Right renal pelvis (tissue), 4 donors: ENCODE measurements around the gene TLCD4. TPM values are rescaled to one million over a fixed set of nuclear protein-coding genes. Genes with fewer than 3 reads are reported as not detected.
"Not testable (repeated sequence)": the region's sequence is repeated elsewhere in the genome, so short reads cannot be mapped to it uniquely, and the experiment has no call there.

Experiments used
- DNase-seq, 4 donors: peaks; one replicate each; pipeline ENCODE4 v3.0.0-alpha.2; 2013; ENCODE audit warnings: low read depth in 4 of 4, low spot score in 3 of 4, missing footprints in 1 of 4
- polyA plus RNA-seq, 4 donors: library from polyadenylated mRNA; unstranded; fragments of 120-200 nt; gene quantifications; one replicate each; pipeline ENCODE4 v1.2.1, GENCODE V29; 2013; ENCODE audit not compliant: insufficient read length in 4 of 4

TLCD4 gene, protein sequence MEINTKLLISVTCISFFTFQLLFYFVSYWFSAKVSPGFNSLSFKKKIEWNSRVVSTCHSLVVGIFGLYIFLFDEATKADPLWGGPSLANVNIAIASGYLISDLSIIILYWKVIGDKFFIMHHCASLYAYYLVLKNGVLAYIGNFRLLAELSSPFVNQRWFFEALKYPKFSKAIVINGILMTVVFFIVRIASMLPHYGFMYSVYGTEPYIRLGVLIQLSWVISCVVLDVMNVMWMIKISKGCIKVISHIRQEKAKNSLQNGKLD
- 1 to 10 TPM; 6.1 to 8.8 (median 7.9) TPM for polyA plus RNA-seq

DNA sequence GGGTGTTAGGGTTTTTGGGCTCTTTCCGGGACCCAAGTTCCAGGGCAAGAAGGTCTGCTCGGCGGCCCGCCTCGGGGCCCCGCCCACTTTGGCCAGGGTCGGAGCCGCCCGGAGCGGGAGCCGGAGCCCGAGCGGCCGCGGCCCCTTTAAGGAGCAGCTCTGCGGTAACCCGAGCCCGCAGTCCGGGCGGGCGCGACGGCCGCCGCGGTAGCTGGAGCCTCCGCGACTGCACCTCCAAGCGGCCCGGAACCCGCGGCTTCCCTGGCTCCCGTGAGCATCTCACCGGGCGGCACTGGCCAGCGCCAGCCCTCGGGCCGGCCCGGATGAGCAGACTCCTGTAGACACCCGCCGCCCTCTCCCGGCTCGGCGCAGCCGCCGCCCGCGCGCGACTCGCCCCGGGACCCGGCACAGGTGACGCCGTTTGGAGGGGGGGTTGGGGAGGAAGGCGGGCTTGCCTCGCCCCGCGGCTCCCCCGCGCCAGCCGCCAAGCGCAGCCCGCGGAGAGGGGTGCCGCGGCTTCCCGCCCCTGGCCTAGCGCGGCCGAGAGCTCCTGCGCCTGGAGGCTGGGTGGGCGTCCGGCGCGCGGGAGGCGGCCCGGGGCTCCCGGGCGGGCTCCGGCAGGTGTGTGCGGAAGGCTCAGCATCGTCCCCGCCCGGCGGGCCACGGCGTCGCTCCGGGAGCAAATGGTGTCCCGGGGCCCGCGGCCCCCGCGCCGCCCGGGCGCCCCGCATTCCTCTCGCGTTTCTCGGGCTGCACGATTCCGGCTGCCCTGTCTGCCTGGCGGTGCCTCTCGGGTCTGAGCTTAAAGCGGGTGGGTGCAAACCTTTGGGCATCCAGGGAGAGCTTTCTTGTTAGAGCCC, at the start of gene TLCD4:
Gene TLCD4, plus strand, starts transcription at position 149 of the 860 bp plus-strand sequence. CDS start 26,547 bp downstream, outside the sequence.
- DNase-seq, result peak; percentile 34 to 56 (median 42)

DNA sequence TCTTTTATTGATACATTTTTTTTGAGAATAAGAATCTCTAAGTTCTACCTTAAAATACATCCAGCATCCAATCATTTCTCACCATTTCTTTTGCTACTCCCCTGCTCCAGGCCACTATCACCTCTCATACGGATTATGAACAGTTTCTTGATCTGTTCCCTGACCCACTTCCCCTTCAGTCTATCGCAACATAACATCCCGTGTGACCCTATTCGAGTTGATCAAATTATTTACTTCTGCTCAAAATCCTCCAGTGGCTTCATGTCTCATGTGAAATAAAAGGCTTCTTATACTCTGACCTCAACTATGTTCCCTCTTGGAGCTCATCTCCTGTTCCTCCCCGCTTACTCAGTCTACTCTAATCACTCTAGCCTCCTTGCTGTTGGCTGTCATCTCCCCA, 49.6 kb upstream of the TLCD4 start:
- no peak for DNase-seq

DNA sequence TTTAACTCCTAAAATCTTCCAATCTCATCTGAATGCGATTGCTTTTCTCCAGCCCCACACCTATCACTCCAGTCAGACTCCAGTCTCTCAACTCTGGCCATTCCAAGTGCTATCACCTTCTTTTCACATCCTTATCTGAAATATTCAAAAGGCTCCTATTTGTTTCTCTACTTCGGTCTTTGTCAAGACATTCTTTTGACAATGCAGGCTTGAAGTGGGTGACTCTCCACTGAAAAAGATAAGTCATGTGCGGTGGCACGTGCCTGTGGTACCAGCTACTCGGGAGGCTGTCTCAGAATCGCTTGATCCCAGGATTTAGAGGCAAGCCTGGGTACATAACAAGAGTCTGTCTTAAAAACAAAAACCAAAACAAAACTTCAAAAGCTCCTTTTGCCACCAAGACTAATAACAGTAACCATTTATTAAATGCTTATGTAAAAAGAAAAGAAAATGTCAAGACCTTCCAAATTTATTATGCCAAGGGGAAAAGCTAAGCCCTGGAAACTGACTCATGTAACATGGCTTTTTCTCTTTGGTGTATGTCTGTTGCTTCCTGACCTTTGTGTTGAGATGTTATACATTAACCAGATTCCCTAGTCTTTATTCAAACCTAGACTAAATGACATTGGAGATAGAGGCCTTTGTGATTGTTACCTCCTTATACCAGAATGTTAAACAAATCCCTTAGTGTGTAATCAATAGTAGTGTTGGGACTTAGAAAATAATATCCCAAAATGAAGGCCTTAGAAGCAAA, 48.0 kb upstream of the TLCD4 start:
- DNase-seq, result no peak

DNA sequence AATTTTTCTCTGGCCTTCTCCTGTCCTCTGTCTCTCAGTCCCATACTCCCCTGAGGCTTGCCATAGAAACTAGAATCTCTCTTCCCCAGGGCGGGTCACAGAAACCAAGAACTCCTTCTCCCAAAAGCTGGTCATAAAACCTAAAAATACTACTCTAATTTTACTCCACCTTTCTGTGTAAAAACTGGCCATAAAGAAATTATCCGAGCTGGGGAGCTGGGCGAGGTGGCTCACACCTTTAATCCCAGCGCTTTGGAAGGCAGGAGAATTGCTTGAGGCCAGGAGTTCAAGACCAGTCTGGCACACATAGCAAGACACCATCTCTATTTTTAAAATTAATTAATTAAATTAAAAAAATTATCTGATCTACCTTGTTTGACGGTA, 47.5 kb upstream of the TLCD4 start:
- DNase-seq, result no peak

DNA sequence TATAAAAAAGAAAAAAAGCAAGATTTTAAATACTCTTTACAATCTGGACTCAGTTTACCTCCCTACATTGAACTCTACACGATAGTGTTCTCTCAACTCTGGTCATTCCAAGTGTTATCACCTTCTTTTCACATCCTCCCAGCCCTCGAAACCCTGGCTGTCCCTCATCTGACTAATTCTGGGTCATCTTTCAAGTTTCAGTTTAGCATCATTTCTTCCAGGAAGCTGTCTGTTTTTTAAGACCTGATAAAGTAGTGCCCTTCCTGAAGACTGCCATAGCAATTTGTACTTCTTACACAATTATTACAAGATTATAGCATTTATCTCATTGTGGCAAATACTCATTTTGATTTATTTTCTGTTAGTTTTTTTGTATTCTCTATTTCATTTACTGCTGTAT, 45.6 kb upstream of the TLCD4 start:
- no peak for DNase-seq

DNA sequence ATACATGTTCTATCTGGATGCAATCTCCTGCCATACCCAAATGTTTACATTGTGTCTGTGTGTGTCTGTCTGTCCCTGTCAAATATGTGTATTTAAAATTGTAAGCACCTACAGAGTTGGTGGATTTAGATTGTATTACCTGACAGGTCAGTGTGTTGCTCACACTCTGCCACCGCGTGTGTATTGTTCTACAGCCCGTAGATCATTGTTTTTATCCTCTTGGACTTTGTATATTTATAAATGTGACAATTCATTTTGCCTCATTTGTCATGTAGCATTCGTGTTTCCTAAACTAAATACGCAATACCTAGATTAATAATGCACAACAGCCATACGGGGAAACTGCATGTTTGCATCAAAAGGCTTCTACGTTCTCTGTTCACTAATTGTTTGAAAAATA, 45.0 kb upstream of the TLCD4 start:
- no peak for DNase-seq

DNA sequence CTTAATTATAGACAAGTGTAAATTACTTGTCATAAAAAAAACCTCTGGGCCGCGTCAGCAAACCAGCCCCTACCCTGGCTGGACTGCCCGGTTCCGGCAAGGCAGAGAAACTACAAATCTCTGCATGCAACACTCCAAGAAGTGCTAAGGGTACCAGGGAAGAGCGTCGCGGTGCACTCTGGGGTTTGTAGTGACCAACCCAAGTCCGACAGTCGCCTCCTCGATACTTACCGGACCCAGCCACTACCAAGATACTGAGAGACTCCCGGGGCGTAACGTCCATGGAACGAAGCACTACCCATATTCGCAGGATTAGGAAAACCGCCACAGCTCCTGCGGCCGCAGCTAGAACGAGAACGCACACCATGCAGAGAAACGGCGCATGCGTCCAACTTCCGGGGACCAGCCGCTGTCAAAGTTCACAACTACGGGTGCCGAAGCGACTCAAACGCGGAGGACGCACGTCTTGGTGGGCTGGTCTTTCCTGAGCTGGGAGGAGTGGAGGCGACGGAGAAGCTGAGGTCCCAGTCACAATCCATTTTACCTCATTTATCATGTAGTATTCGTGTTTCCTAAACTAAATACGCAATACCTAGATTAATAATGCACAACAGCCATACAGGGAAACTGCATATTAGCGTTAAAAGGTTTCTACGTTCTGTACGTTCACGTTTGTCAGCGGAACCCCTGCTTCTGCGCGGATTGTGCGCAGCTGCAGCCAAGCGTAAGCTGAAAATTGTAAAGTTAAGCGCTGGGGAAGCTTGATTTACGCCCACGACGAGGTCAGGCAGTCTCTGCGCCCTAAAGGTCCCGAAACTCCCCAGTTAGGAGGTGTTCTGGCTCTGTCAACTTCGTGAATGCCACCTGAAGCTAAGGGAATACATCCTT, 44.4 kb upstream of the TLCD4 start, which contains the start of gene ALG14:
Gene ALG14, minus strand, starts transcription at position 420 of the 888 bp plus-strand sequence. Its CDS starts 53 bp downstream, at position 367.
- peak; percentile 92 to 96 (median 94) for DNase-seq

DNA sequence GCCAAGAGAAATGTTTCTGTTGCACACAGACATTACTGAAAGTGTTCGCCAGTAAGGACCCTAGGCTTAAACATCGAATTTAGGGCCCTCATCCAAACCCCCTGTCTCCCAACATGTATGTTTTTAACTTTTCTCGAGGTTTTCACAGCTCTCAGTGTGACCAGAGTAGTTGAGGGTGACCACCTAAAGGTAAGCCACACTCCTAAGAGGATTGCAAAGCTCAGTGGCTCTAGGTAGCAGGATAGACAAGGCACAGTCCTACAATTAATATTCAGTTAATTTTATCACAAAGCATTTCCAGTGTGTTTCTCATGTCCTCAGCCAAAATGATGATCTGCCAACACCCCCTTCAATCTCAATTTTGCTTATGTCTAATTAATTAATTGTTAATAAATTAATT, 43.7 kb upstream of the TLCD4 start:
- no peak for DNase-seq

DNA sequence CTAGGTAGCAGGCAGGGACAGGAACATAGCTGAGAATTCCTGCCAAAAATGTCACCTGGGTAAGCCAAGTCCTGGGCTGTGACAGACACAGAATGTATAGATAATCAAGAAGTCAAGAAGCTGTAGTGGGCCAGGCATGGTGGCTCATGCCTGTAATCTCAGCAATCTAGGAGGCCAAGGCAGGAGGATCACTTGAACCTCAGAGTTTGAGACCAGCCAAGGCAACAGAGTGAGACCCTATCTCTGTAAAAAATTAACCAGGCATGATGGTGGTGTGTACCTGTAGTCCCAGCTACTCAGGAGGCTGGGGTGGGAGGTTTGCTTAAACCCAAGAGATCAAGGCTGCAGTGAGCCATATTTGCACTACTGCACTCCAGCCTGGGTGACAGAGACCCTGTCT, 41.1 kb upstream of the TLCD4 start:
- DNase-seq, result no peak

DNA sequence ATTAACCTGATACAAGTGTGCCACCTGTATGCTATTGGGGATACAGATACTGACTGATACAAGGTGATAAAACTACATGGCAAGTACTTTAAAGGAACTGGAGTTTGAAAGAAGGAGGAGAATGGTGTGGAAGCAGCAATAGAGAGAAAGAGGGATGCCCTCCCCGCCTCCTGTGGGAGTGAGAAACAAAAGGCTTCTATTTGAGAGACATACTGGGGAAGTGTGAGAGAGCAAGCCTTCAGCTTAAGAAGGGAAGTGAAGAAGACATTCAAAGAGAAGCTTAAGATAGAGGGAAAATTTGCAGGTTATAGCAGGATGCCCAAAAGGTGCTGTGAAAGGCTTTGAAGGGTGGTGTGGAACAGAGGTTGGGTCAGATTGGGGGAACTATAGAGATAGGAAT, 36.7 kb upstream of the TLCD4 start:
- DNase-seq, result no peak

DNA sequence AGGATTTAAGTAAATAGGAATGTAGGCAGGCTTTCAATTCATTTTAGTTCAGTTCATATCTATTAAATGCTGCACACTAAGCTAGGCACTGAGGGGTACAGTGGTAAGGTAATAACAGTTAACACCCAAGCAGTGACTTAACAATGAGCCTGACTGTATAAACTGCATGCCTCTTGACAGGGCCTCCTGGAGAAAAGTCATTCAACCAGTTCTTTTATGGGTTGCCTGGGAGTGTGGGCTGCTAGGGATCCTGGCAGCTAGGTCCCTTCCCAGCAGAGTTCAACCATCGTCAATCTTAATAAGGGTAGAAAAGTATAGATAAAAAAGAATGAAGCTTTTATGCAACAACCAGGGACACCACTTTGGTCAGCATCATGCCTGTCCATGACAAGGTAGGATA, 36.3 kb upstream of the TLCD4 start:
- no peak for DNase-seq

DNA sequence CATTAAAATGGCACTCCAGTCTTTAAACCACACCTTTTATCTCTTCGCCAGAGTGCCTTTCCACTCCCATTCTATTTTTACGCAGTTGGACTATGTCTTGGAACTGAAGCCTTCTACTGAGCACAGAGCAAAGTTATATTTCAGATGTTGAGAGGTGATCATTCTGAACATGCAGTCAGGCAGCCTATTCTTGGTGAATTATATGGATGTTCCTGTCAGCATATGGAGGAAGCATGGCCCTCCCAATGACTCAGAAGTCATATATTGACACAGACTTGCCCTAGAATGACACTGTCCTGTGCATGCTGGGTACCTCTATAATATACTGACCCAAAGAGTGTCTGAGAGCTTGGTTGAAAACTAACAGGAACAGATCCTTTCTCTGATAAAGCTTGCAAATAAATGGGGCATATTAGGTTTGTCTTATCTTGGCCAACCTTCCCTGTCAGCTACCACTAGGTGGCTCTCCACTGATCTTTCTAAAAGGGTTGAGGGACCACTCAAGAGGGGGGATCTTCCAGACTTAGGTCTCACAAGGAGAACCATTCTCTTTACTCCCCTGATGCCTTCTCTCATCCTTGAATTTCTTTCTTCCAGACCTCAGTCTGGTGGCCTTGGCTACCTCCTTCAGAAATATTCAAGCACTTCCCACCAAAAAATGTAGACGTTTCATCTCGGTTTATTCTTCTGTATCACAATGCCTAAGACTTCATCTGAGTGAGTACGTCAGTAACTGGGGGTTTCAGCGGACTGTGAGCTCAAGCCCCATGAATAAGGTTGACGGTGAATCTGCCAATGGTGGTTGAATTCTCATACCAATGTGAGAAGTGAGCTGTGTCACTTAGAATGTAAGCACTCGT, 32.6 kb upstream of the TLCD4 start:
- DNase-seq, result no peak

DNA sequence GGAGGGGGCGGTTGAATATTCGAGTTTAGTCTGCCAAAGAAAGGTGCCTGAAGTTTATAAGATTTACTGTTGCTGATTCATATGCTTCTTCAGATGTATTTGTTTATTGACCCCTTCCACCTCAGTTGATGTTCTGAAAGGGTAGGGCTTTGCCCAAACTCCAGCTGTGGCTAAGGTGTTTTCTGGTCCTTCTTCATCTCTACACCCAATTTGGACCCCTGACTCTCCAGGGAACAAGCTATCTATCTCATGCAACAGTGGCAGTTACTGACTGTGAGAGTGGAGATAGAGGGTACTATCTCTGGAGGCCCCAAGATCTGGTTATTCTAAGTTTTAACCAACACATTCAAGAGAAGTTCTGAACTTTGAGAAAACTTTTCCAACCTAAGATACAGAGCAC, 31.8 kb upstream of the TLCD4 start:
- DNase-seq, result no peak

DNA sequence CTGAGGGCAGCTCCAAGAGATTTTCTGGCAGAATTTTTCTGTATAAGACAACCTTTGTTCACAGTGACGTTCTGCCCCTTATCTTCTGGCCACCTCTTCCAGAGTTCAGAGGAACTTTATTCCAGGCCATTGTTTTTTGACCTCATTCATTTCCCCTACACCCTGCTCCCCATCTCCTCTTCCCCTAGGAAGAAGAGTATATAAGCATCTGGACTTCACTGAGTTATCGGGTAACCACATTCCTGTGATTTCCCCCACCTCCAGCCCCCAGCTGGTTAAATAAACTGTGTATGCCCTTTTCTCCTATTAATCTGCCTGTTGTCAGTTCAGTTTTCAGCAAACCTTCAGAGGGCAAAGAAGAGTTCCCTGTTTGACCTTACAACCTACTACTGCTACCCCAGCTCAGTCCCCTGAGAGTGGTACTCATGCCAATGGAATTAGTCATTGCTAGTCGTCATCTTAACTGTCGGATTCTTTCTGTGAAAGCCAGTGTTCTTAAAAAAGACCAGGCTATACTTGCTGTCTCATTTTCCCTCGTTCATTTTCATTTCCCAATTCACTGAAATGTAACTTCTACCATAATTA, 30.1 kb upstream of the TLCD4 start:
- DNase-seq, result no peak

DNA sequence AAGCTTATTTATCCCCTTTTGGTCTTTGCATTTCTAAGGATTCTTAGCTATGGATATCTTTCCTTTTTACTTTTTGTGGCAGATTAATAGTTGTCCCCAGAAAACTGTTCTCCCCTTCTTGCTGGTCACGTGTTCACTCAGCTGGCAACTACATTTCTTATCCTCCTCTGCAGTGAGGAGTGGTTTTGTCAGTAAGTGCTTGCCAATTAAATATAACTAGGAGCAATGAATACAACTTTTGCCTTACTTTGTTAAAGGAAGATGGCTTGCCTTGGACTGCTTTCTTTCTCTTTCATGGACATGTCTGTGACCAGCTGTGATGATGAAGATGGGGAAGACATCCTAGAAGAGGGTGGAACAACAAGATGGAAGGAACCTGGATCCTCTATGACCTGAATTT, 28.9 kb upstream of the TLCD4 start:
- no peak for DNase-seq

DNA sequence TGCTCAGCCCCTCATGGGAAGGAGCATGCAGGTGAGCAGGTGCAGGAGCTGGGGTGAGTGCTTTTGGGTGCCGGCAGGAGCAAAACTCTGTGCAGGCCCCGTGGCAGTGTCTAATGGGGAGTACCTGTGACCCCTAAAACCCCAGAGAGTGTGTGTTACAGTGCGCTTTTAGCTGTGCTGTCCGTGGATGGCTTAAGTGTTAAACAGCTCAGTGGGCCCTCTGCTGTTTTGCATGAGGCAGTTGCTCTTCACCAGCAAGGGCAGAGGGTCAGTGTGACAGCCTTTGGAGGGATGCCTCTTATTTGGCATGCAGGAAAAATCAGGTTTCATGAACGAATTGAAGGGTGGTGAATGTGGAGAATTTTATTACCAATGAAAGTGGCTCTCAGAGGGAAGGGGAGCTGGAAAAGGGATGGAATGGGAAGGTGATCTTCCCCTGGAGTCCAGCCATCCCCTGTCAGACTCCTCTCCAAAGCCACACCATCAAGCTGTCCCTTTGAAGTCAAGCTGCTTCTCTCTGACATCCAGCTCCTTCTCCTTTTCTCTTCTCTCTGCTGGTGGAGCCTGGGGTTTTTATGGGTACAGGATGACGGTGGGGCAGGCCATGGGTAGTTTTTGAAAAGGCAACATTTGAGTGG, 27.4 kb upstream of the TLCD4 start:
- DNase-seq, result no peak

DNA sequence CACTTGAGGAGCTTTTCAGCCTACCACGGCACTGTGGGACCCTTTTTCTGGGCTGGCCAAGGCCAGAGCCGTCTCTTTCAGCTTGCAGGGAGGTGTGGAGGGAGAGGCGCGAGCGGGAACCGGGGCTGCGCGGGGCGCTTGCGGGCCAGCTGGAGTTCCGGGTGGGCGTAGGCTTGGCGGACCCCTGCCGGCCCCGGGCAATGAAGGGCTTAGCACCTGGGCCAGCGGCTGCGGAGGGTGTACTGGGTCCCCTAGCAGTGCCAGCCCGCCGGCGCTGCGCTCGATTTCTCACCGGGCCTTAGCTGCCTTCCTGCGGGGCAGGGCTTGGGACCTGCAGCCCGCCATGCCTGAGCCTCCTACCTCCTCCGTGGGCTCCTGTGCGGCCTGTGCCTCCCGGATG, 25.9 kb upstream of the TLCD4 start:
- DNase-seq, result not testable (repeated sequence)

DNA sequence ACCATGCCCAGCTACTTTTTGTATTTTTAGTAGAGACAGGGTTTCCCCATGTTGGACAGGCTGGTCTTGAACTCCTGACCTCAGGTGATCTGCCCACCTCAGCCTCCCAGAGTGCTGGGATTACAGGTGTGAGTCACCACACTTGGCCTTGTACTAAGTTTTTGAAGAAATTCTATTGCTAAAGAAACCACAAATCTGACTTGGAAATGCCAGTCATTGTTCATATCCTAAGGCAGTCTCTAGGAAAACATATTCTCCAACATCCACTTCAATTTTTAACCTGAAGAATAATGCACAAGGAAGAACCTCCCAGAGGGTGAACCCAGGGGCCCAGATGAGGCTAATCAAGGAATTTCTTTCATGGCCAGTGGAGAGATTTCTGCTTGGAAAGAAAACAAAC, 24.3 kb upstream of the TLCD4 start:
- DNase-seq, result not testable (repeated sequence)
